Transverse colon (tissue), 4 donors: Measurements from ENCODE around the gene PTPRD. TPM values are rescaled to one million over a fixed set of nuclear protein-coding genes. Genes with fewer than 3 reads are reported as not detected.

Experiments
- DNase-seq: peaks from one replicate; pipeline ENCODE4 v3.0.0-alpha.2; 2019
- H3K27ac ChIP-seq, 4 donors: fragments of 200-600 bp; sonication (generic); 2 replicates each; pipeline ENCODE4 v1.5.1; 2016 to 2018; ENCODE audit warnings: inconsistent platforms in 4 of 4
- H3K27me3 ChIP-seq: fragments of 200-600 bp; sonication (generic); 2 replicates; pipeline ENCODE4 v1.5.1; 2017; ENCODE audit warnings: inconsistent platforms
- H3K36me3 ChIP-seq, 4 donors: fragments of 200-600 bp; sonication (generic); 2 replicates each; pipeline ENCODE4 v1.5.1; 2017 to 2019; ENCODE audit warnings: inconsistent platforms in 4 of 4
- H3K4me1 ChIP-seq, 4 donors: fragments of 200-600 bp; sonication (generic); 2 replicates each; pipeline ENCODE4 v1.5.1; 2017 to 2020; ENCODE audit warnings: inconsistent platforms in 4 of 4
- H3K4me3 ChIP-seq, 4 donors: fragments of 200-600 bp; sonication (generic); 1 replicate in 1 of 4; 2 replicates in 3 of 4; pipeline versions ENCODE4 v1.5.1 to v1.6.1; 2017 to 2019; ENCODE audit warnings: inconsistent platforms in 4 of 4
- H3K9me3 ChIP-seq, 2 donors: fragments of 200-600 bp; sonication (generic); 2 replicates each; pipeline ENCODE4 v1.5.1; 2017 to 2019; ENCODE audit warnings: inconsistent platforms in 2 of 2
- EP300 ChIP-seq: sonication (generic); formaldehyde crosslinking; IDR thresholded peaks from one replicate; pipeline ENCODE4 v1.6.1; 2017; ENCODE audit warnings: antibody characterized with exemption, low read depth
- POLR2A ChIP-seq: fragments of 450-650 bp; IDR thresholded peaks from one replicate; pipeline ENCODE4 v1.6.1; 2016; ENCODE audit warnings: antibody characterized with exemption, mild to moderate bottlenecking, moderate library complexity
- POLR2AphosphoS5 ChIP-seq, 3 donors: sonication (generic); formaldehyde crosslinking; IDR thresholded peaks; one replicate each; pipeline ENCODE4 v1.6.1; 2016; ENCODE audit warnings: antibody characterized with exemption in 3 of 3
- WGBS, 2 donors: methylation state at CpG; one replicate each; pipeline ENCODE4 v1.1.5; 2018; ENCODE audit warnings: low coverage in 1 of 2; 5-methylcytosine and 5-hydroxymethylcytosine counted together
- in situ Hi-C, 4 donors: fragments of 200-750 bp; cut with MboI; loops; one replicate each; pipeline versions ENCODE4 v1.15.0 to v1.15.1; 2017; ENCODE audit warnings: low sequenced_read_pairs in 3 of 4, low pct_ligation_motif_present in 1 of 4, low pct_unique_long_range_greater_than_20kb in 1 of 4
- intact Hi-C: fragments of 100-400 bp; cut with DNase I; formaldehyde crosslinking; loops from one replicate; pipeline ENCODE4 v1.15.1; 2023; ENCODE audit warnings: low total_unique reads
- total RNA-seq, 4 donors: library from RNA; depleted of rRNA; stranded (reverse); fragments of >200 nt; gene quantifications; one replicate each; pipeline ENCODE4 v1.1.0, GENCODE V29; 2016
- TF ChIP-seq, protein P1 (sequence below), 5 experiments: fragments of 200-600 bp in 3 of 5; fragments of 450-650 bp in 2 of 5; sonication (generic) in 3 of 5; IDR thresholded peaks; 1 replicate in 2 of 5; 2 replicates in 3 of 5; pipeline ENCODE4 v1.5.1; 2016 to 2017; ENCODE audit warnings: antibody characterized with exemption in 5 of 5, inconsistent platforms in 3 of 5, mild to moderate bottlenecking in 2 of 5, moderate library complexity in 1 of 5

Gene PTPRD
- total RNA-seq, 4 donors from 2014 or later, result 43.0 to 115 (median 79.1) TPM

DNA sequence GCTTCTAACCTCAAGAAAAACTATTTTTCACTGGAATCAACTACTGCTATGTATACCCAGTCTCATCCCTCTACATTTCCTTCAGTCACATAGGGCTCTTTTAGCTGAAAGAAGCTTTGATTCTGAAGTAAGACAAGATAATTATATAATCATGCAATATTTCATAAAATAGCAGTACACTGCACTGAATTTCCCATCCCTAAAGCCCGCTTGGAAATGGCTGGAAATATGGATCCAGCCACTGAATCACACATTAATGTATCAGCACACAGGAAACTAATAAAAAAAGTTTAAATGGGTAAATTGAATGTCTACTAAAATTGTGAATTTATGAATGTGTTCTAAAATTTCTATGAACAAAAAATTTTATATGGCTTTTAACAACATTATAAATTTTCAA lies 808.7 kb downstream of the PTPRD start:
- Histone ChIP-seq H3K9me3 (no peaks in the 10 kb centered on the region), H3K4me3 (no peak overlapping the region), H3K27me3 (no peaks in the 10 kb centered on the region), H3K36me3 (no peaks in the 10 kb centered on the region), H3K4me1 (no peaks in the 10 kb centered on the region), H3K27ac (no peak overlapping the region)
- TF ChIP-seq, protein P1, sequence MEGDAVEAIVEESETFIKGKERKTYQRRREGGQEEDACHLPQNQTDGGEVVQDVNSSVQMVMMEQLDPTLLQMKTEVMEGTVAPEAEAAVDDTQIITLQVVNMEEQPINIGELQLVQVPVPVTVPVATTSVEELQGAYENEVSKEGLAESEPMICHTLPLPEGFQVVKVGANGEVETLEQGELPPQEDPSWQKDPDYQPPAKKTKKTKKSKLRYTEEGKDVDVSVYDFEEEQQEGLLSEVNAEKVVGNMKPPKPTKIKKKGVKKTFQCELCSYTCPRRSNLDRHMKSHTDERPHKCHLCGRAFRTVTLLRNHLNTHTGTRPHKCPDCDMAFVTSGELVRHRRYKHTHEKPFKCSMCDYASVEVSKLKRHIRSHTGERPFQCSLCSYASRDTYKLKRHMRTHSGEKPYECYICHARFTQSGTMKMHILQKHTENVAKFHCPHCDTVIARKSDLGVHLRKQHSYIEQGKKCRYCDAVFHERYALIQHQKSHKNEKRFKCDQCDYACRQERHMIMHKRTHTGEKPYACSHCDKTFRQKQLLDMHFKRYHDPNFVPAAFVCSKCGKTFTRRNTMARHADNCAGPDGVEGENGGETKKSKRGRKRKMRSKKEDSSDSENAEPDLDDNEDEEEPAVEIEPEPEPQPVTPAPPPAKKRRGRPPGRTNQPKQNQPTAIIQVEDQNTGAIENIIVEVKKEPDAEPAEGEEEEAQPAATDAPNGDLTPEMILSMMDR (IDR thresholded peaks at IDR 0.05), result no peak
- no peak for TF ChIP-seq POLR2AphosphoS5 (IDR thresholded peaks at IDR 0.05)
- TF ChIP-seq EP300, result no peak
- no peak for TF ChIP-seq POLR2A
- DNase-seq, result no peak
- in situ Hi-C loops (no loop called here), intact Hi-C loops (no loop called here)
- 85 to 86% methylated on average over 1 of the region's 1 CpG for WGBS, 2 donors

DNA sequence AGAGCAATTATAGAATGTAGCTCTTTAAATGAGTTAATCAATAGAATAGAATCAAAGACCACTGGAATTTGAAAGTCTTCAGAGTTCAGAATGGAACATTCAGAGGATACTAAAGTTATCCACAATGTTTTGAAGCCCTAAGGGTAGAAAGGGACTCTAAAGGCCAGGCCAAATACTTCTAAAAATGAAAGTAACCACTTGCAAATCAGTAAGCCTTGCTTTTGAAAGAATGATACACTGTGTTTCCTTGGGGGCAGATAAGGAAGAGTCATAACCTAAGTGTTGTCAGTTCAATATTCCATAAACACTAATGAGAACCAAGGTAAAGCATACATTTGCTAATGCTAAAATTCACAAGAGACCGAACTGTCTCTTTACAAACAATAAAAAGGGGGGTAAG lies 813.5 kb downstream of the PTPRD start:
- Histone ChIP-seq H3K27me3 (no peaks in the 10 kb centered on the region), H3K36me3 (no peaks in the 10 kb centered on the region), H3K4me1 (no peaks in the 10 kb centered on the region), H3K9me3 (no peaks in the 10 kb centered on the region), H3K27ac (no peak overlapping the region), H3K4me3 (no peak overlapping the region)
- in situ Hi-C loops (loop anchor here in 2 of 4 donors (10.0 kb wide), 2 partner anchors 184 to 194 kb away; no protein-coding TSS in a partner anchor), intact Hi-C loops (no loop called here)
- 89 to 100% methylated on average over 1 of the region's 1 CpG for WGBS, 2 donors
- no peak for TF ChIP-seq EP300
- TF ChIP-seq POLR2A, result no peak
- TF ChIP-seq, protein P1 (IDR thresholded peaks at IDR 0.05), result no peak
- no peak for TF ChIP-seq POLR2AphosphoS5 (IDR thresholded peaks at IDR 0.05)
- DNase-seq, result no peak

GRCh38 chr9:9792144-9792857 lies 820.5 kb downstream of the PTPRD start:
- TF ChIP-seq EP300 (no peak), POLR2A (no peak), POLR2AphosphoS5 (IDR thresholded peaks at IDR 0.05) (no peak)
- TF ChIP-seq, protein P1 (IDR thresholded peaks at IDR 0.05), result no peak
- WGBS, 2 donors, result 60 to 85% methylated on average over 1 of the region's 1 CpG
- Histone ChIP-seq H3K27me3 (no peaks in the 10 kb centered on the region), H3K4me1 (no peaks in the 10 kb centered on the region), H3K27ac (no peak overlapping the region), H3K4me3 (no peak overlapping the region), H3K9me3 (no peaks in the 10 kb centered on the region), H3K36me3 (no peaks in the 10 kb centered on the region)
- in situ Hi-C loops, result loop anchor here in 2 of 4 donors (10.0 kb wide), 2 partner anchors 178 to 188 kb away; no protein-coding TSS in a partner anchor
- intact Hi-C loops, result no loop called here
- no peak for DNase-seq

- in situ Hi-C loops, result loop anchor here in 2 of 4 donors (10.0 kb wide), 2 partner anchors 177 to 187 kb away; no protein-coding TSS in a partner anchor
- 8 to 20% methylated on average over 1 of the region's 1 CpG for WGBS, 2 donors
- H3K36me3 ChIP-seq, result no peaks in the 10 kb centered on the region
- H3K9me3 ChIP-seq, result no peaks in the 10 kb centered on the region
- no peaks in the 10 kb centered on the region for H3K4me1 ChIP-seq
- DNase-seq, result no peak
- no peaks in the 10 kb centered on the region for H3K27me3 ChIP-seq
- intact Hi-C loops, result no loop called here
- H3K27ac ChIP-seq, result no peak overlapping the region
- no peak for TF ChIP-seq EP300
- no peak for TF ChIP-seq POLR2A
- no peak for TF ChIP-seq POLR2AphosphoS5 (IDR thresholded peaks at IDR 0.05)
- TF ChIP-seq, protein P1 (IDR thresholded peaks at IDR 0.05), result peak in 1 of 5 experiments; percentile 6
- H3K4me3 ChIP-seq, result no peak overlapping the region
These were observed 821.2 kb downstream of the PTPRD start for GRCh38 chr9:9791611-9792010.
